ENCODE measurements around the gene SZT2. TPM values are rescaled to one million over a fixed set of nuclear protein-coding genes. Genes with fewer than 3 reads are reported as not detected.
A peak's percentile ranks its signal among the peaks of the same experiment; 100 is the strongest.

Gene SZT2
- total and polyA plus RNA-seq, 12 donors, result 8.6 to 44.0 (median 26.0) TPM

DNA sequence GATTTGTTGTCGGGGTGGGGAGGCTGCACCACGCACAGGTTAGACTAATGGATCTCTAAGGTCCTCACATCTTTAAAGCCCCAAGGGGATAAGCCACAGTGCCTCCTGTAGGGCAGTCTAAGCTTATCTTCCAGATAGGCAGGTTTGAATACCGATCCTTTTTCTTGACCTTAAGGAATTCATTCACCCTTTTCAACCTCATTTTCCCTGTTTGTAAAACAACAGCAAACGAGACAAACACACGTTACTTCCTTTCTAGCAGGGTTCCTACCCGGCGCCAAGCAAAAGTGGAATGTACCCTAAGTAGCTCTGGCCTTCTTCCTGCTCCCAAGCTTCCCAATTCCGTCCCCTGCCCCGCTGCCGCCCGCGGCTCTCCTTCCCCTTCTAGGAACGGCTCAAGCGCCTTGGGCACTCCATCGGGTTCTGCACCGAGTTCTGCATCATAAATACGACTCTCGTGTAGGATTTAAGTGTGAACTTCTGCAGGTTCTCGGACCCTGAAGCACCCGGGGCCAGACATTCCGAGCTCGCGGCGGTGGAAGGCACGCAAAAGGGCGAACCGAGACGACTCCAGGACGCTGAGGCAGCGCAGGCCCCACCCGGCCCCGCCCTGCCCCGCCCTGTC, 31.5 kb upstream of the SZT2 start:
- peak; percentile 32 to 71 (median 52) for ATAC-seq
- intact Hi-C loops (cut with DNase I), result loop anchor here in 4 of 10 donors (1.0 to 5.0 kb wide), 4 partner anchors 57 to 121 kb away; no protein-coding TSS in a partner anchor

DNA sequence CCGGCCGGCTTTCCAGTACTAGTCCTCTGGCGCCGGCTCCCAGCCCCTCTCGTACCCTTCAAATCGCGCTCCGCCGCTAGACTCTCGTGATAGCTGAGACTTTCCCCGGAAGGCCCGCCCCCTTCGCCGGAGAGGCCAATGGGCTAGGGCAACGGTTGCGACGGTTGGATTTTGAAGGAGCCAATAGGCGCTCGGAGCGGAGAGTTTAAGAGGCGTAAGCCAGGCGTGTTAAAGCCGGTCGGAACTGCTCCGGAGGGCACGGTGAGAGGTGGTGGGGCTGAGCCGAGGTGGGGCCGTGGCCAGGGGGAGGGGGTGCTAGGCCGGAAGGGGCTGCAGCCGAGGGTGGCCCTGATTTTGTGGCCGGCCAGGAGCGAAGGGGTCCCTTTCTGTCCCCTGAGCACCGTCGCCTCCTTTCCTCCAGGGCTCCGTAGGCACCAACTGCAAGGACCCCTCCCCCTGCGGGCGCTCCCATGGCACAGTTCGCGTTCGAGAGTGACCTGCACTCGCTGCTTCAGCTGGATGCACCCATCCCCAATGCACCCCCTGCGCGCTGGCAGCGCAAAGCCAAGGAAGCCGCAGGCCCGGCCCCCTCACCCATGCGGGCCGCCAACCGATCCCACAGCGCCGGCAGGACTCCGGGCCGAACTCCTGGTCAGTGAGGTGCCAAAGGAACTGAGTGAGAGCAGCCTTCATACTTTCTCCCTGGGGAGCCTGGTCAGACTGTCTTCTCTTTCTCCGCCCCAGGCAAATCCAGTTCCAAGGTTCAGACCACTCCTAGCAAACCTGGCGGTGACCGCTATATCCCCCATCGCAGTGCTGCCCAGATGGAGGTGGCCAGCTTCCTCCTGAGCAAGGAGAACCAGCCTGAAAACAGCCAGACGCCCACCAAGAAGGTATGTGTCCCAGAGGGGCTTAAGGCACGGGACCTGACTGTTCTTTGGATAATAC, 30.7 kb upstream of the SZT2 start, which contains the start of gene CDC20:
Gene CDC20, plus strand, starts transcription at position 236 of the 948 bp plus-strand sequence. Its CDS starts 235 bp downstream, at position 471.
- TF ChIP-seq, protein P1, sequence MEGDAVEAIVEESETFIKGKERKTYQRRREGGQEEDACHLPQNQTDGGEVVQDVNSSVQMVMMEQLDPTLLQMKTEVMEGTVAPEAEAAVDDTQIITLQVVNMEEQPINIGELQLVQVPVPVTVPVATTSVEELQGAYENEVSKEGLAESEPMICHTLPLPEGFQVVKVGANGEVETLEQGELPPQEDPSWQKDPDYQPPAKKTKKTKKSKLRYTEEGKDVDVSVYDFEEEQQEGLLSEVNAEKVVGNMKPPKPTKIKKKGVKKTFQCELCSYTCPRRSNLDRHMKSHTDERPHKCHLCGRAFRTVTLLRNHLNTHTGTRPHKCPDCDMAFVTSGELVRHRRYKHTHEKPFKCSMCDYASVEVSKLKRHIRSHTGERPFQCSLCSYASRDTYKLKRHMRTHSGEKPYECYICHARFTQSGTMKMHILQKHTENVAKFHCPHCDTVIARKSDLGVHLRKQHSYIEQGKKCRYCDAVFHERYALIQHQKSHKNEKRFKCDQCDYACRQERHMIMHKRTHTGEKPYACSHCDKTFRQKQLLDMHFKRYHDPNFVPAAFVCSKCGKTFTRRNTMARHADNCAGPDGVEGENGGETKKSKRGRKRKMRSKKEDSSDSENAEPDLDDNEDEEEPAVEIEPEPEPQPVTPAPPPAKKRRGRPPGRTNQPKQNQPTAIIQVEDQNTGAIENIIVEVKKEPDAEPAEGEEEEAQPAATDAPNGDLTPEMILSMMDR (IDR thresholded peaks at IDR 0.05), result no peak
- H3K36me3 ChIP-seq, result peaks cover 0 to 42% (median 22%) of the 10 kb centered on the region in 9 donors
- H3K9me3 ChIP-seq, result no peaks in the 10 kb centered on the region
- peaks cover 2 to 41% (median 13%) of the 10 kb centered on the region in 9 donors for H3K4me1 ChIP-seq
- peak; percentile 99 for DNase-seq
- no peaks in the 10 kb centered on the region for H3K27me3 ChIP-seq
- H3K27ac ChIP-seq, result peak within 1 kb of the TSS; percentile 72 to 97 (median 94)
- WGBS, 2 donors, result 1 to 3% methylated on average over 59 of the region's 59 CpGs
- ATAC-seq, result peak; percentile 98 to 99 (median 99)
- intact Hi-C loops (cut with DNase I), result loop anchor here in 4 of 10 donors (1.0 to 5.0 kb wide), 4 partner anchors 56 to 122 kb away; no protein-coding TSS in a partner anchor
- H3K4me3 ChIP-seq, result peak within 1 kb of the TSS; percentile 2 to 83 (median 72)

More for the DNA sequence above, 31.5 kb upstream of the SZT2 start:
- H3K4me3 ChIP-seq, result peak overlapping the region; percentile 2 to 83 (median 72)
- peak overlapping the region; percentile 72 to 97 (median 94) for H3K27ac ChIP-seq
- H3K36me3 ChIP-seq, result peaks cover 0 to 34% (median 14%) of the 10 kb centered on the region in 9 donors
- no peak for DNase-seq
- TF ChIP-seq, protein P1 (IDR thresholded peaks at IDR 0.05), result peak in 7 of 9 donors; percentile 22 to 53 (median 41)
- WGBS, 2 donors, result 1% methylated on average over 33 of the region's 33 CpGs
- H3K4me1 ChIP-seq, result peaks cover 2 to 41% (median 13%) of the 10 kb centered on the region in 9 donors
- H3K9me3 ChIP-seq, result no peaks in the 10 kb centered on the region
- H3K27me3 ChIP-seq, result no peaks in the 10 kb centered on the region

DNA sequence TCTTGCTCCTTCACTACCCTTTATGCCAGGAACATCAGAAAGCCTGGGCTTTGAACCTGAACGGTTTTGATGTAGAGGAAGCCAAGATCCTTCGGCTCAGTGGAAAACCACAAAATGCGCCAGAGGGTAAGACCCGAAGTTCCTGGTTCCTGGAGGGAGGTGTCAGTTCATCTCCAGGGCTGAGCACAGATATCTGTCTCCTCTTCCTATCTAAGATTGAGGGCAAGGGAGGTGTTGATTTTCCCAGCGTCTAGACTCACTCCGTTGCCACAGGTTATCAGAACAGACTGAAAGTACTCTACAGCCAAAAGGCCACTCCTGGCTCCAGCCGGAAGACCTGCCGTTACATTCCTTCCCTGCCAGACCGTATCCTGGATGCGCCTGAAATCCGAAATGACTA, 30.0 kb upstream of the SZT2 start:
- Histone ChIP-seq H3K27me3 (no peaks in the 10 kb centered on the region), H3K27ac (peak overlapping the region in 1 of 10 donors; percentile 95), H3K9me3 (no peaks in the 10 kb centered on the region), H3K4me3 (peak overlapping the region in 1 of 10 donors; percentile 73), H3K36me3 (peaks cover 0 to 49% (median 28%) of the 10 kb centered on the region in 9 donors), H3K4me1 (peaks cover 2 to 41% (median 13%) of the 10 kb centered on the region in 9 donors)
- intact Hi-C loops (cut with DNase I), result loop anchor here in 3 of 10 donors (2.0 to 5.0 kb wide), 3 partner anchors 55 to 122 kb away; no protein-coding TSS in a partner anchor
- DNase-seq, result no peak
- TF ChIP-seq, protein P1 (IDR thresholded peaks at IDR 0.05), result no peak
- WGBS, 2 donors, result 29 to 32% methylated on average over 11 of the region's 11 CpGs
- no peak for ATAC-seq

DNA sequence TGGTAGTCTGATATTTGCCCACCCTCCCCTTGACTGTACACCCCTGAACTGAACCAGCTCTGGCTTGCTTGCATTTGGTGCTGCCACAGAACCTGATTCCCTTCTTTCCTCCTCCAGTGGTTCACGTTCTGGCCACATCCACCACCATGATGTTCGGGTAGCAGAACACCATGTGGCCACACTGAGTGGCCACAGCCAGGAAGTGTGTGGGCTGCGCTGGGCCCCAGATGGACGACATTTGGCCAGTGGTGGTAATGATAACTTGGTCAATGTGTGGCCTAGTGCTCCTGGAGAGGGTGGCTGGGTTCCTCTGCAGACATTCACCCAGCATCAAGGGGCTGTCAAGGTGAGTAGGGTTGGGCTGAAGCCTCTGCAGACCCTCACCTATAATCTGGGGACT, 29.1 kb upstream of the SZT2 start:
- DNase-seq (no peak), ATAC-seq (no peak)
- intact Hi-C loops (cut with DNase I), result no loop called here
- Histone ChIP-seq H3K9me3 (no peaks in the 10 kb centered on the region), H3K27ac (no peak overlapping the region), H3K27me3 (no peaks in the 10 kb centered on the region), H3K4me1 (peaks cover 2 to 44% (median 13%) of the 10 kb centered on the region in 9 donors), H3K4me3 (peak overlapping the region in 1 of 10 donors; percentile 73), H3K36me3 (peaks cover 0 to 57% (median 35%) of the 10 kb centered on the region in 9 donors)
- WGBS, 2 donors, result 62 to 66% methylated on average over 4 of the region's 4 CpGs
- TF ChIP-seq, protein P1 (IDR thresholded peaks at IDR 0.05), result no peak

Data from heart right ventricle (tissue), 16 donors.